ENCODE data around the gene AKNAD1.

The AKNAD1 gene

GRCh38 chr1:108862698-108863477 lies 6.0 kb upstream of the AKNAD1 start:
- DNase-seq = no peak

- DNase-seq = no peak
Measured at GRCh38 chr1:108862017-108862610, 5.2 kb upstream of the AKNAD1 start.

- DNase-seq = no peak
Measured at GRCh38 chr1:108861566-108861965, 4.7 kb upstream of the AKNAD1 start.

GRCh38 chr1:108860190-108860907 lies 3.5 kb upstream of the AKNAD1 start:
- DNase-seq = no peak

- DNase-seq = peak; percentile 9
Measured at GRCh38 chr1:108858230-108858950, 1.5 kb upstream of the AKNAD1 start.

GRCh38 chr1:108854221-108855019 lies 2.5 kb downstream of the AKNAD1 start:
- DNase-seq = peak; percentile 38

GRCh38 chr1:108852221-108852975 lies 4.5 kb downstream of the AKNAD1 start:
- DNase-seq = no peak

GRCh38 chr1:108851567-108851966 lies 5.3 kb downstream of the AKNAD1 start:
- DNase-seq = no peak

- no peak for DNase-seq
Measured at GRCh38 chr1:108850929-108851328, 6.0 kb downstream of the AKNAD1 start.

- no peak for DNase-seq
Measured at GRCh38 chr1:108848806-108849205, 8.1 kb downstream of the AKNAD1 start.

GRCh38 chr1:108847494-108847893 lies 9.4 kb downstream of the AKNAD1 start:
- no peak for DNase-seq

GRCh38 chr1:108845991-108846390 lies 10.9 kb downstream of the AKNAD1 start:
- no peak for DNase-seq

- DNase-seq = no peak
Measured at GRCh38 chr1:108845446-108845845, 11.4 kb downstream of the AKNAD1 start.

GRCh38 chr1:108843390-108844137 lies 13.3 kb downstream of the AKNAD1 start:
- peak; percentile 11 for DNase-seq

- DNase-seq = no peak
Measured at GRCh38 chr1:108842525-108843181, 14.2 kb downstream of the AKNAD1 start.

GRCh38 chr1:108841703-108842102 lies 15.2 kb downstream of the AKNAD1 start:
- no peak for DNase-seq

- DNase-seq = no peak
Measured at GRCh38 chr1:108832929-108833328, 24.0 kb downstream of the AKNAD1 start.

GRCh38 chr1:108831225-108831624 lies 25.7 kb downstream of the AKNAD1 start:
- DNase-seq = peak; percentile 56

- peak; percentile 91 for DNase-seq
Measured at GRCh38 chr1:108830119-108831008, 26.5 kb downstream of the AKNAD1 start.

Measured in fibroblast of skin of right biceps (primary cell).